GM23248 (cell line): Measurements from ENCODE around the gene SLC2A1.

Experiments used
- EZH2 ChIP-seq: fragments of 200-600 bp; sonication (generic); IDR thresholded peaks from 2 replicates; pipeline ENCODE4 v1.6.1; 2018; ENCODE audit warnings: antibody characterized with exemption, mild to moderate bottlenecking; ENCODE audit not compliant: insufficient read depth, poor library complexity, severe bottlenecking
- EZH2phosphoT487 ChIP-seq: fragments of 200-600 bp; sonication (generic); IDR thresholded peaks from 2 replicates; pipeline ENCODE4 v1.6.1; 2018; ENCODE audit warnings: antibody characterized with exemption, moderate library complexity, mild to moderate bottlenecking, low read depth; ENCODE audit not compliant: insufficient read depth

- TF ChIP-seq EZH2 (no peak), EZH2phosphoT487 (no peak)
Measured at GRCh38 chr1:42927274-42927841, 31.3 kb downstream of the SLC2A1 start.
